ENCODE results near the gene FBXO41.

FBXO41 gene

GRCh38 chr2:73252238-73253027, 31.8 kb downstream of the FBXO41 start:
- H3K4me3 ChIP-seq (ENCODE audit: low read length): no peak overlapping the region
- TF ChIP-seq CTCF (conservative IDR thresholded peaks at IDR 0.05; ENCODE audit: low read length): no peak
- no peak for DNase-seq (ENCODE audit: low read depth)

- no peak for TF ChIP-seq CTCF (conservative IDR thresholded peaks at IDR 0.05; ENCODE audit: low read length)
- DNase-seq (ENCODE audit: low read depth): no peak
- no peak overlapping the region for H3K4me3 ChIP-seq (ENCODE audit: low read length)
Measured at GRCh38 chr2:73250872-73251846, 33.1 kb downstream of the FBXO41 start.

GRCh38 chr2:73249636-73250035, 34.6 kb downstream of the FBXO41 start:
- DNase-seq (ENCODE audit: low read depth): no peak
- TF ChIP-seq CTCF (conservative IDR thresholded peaks at IDR 0.05; ENCODE audit: low read length): no peak
- no peak overlapping the region for H3K4me3 ChIP-seq (ENCODE audit: low read length)

GRCh38 chr2:73246850-73247249, 37.4 kb downstream of the FBXO41 start:
- TF ChIP-seq CTCF (conservative IDR thresholded peaks at IDR 0.05; ENCODE audit: low read length): no peak
- no peak overlapping the region for H3K4me3 ChIP-seq (ENCODE audit: low read length)
- no peak for DNase-seq (ENCODE audit: low read depth)

GRCh38 chr2:73244580-73244979, 39.7 kb downstream of the FBXO41 start:
- TF ChIP-seq CTCF (conservative IDR thresholded peaks at IDR 0.05; ENCODE audit: low read length): no peak
- no peak overlapping the region for H3K4me3 ChIP-seq (ENCODE audit: low read length)
- no peak for DNase-seq (ENCODE audit: low read depth)

- TF ChIP-seq CTCF (conservative IDR thresholded peaks at IDR 0.05; ENCODE audit: low read length): no peak
- DNase-seq (ENCODE audit: low read depth): peak; percentile 80
- H3K4me3 ChIP-seq (ENCODE audit: low read length): no peak overlapping the region
Measured at GRCh38 chr2:73243884-73244570, 40.3 kb downstream of the FBXO41 start.
